Mononuclear cell (primary cell): ENCODE results near the gene TFAP2B. TPM values are rescaled to one million over a fixed set of nuclear protein-coding genes. Genes with fewer than 3 reads are reported as not detected.

Experiments
- H3K27me3 ChIP-seq: 2 replicates; pipeline ENCODE4 v1.6.0; 2011; ENCODE audit warnings: low read length, control low read depth; ENCODE audit not compliant: insufficient read depth
- H3K4me1 ChIP-seq: 2 replicates; pipeline ENCODE4 v1.5.1; 2011; ENCODE audit warnings: mild to moderate bottlenecking, low read length, control low read depth; ENCODE audit not compliant: insufficient read depth
- H3K4me3 ChIP-seq: 2 replicates; pipeline ENCODE4 v1.5.1; 2011; ENCODE audit warnings: mild to moderate bottlenecking, low read length, moderate library complexity
- H3K9me3 ChIP-seq: 2 replicates; pipeline ENCODE4 v1.5.1; 2011; ENCODE audit warnings: low read depth, mild to moderate bottlenecking, control low read depth, low read length
- total RNA-seq: library from RNA; depleted of rRNA; stranded (reverse); fragments of >200 nt; gene quantifications from one replicate; pipeline ENCODE4 v1.2.3, GENCODE V29; 2012

The TFAP2B gene
- total RNA-seq, 1 donor: not detected

DNA sequence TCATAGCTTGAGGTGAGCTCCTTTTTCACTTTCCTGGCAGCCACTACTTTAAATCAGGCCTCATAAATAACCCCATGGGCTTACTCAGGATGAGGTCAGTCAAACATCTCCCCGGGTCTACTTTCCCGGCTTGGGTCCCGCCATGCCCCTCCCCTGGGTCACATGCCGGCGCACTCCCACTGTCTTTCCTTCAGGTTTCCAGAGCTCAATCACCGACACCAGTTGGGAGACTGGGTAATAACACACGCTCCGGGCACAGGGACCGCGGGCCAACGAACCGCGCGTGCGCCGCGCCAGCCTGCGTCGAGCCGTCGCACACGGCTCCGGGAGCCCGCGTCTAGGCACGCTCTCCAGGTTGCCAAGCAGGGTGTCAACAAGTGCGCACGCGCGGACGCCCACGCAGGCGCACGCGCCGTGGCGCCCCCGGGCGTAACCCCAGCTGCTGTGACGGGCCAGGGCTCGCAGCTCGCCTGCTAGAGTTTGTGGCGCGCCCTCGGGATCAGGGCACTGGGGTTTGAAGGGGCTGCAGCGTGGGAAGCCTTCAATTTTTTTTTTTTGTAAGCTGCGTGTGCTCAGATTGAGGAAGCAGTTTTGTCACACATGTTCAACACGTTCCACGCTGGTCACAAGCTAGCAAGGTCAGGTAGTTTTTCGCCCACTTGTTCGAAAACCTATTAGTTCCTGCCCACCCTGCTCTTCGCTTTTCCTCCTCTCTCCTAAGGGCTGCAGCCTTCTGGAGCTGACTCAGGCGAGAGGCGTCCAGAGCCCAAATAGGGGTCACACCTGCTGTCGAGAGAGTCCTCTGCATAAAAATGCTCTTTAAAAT is 31.8 kb downstream of the TFAP2B start:
- no peaks in the 10 kb centered on the region for H3K4me1 ChIP-seq
- H3K27me3 ChIP-seq: peaks cover 72% of the 10 kb centered on the region
- H3K9me3 ChIP-seq: no peaks in the 10 kb centered on the region
- H3K4me3 ChIP-seq: no peak overlapping the region

DNA sequence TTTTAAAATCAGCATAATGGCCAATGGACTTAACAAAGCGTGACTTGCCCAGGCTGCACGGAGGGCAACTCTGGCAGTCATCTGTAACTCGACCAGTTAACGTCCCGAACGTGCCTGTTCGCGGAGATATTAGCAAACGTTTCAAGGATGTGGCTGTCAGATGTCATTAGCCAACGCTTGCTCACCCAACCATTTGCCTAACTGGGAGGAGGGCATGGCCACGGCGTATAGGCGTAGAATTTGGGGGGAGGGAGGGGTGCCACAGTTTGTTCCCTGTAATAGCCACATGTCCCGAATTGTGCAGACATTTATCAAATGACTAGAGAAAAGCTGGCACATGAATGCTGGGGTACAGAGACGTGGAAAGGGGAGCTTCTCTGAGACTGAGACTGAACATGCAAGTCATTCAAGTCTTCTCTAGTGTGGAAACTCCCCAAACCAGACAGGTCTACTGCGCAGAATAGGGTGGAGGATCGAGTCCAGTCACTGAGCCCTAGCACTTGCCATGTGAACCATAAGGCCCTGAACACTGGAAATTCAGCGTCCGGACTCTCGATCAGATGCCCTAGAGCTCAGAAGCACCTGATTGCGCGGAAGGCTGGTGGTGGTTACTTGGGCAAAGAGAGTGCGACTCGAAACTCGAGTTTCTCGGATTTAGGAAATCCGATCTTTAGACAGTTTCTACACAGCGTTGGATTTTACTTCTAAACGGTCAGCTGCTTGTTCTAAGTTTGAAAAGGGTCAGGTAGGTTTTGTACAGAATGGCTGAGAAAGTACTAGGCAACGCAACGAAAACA is 32.6 kb downstream of the TFAP2B start:
- Histone ChIP-seq H3K4me3 (no peak overlapping the region), H3K27me3 (peaks cover 63% of the 10 kb centered on the region), H3K9me3 (no peaks in the 10 kb centered on the region)

DNA sequence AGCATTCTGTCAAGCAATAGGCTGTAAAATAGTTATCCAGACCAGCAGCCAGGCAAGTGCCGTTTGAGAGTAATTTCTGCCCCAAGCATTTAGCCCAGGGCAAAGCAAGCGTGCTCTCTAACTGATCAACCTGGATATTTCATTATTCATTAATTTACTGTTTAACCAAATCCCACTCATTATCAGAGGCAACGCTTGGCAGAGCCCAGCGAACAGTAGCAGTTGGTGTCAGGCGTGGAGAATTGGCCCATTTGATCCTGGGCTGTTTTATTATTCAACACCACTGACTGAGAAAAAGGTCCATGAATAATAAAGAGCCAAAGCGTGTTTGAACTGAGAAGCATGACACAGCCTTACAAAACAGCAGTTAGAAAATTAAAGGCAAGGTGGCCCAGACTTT is 35.3 kb downstream of the TFAP2B start:
- peaks cover 37% of the 10 kb centered on the region for H3K27me3 ChIP-seq
- no peak overlapping the region for H3K4me3 ChIP-seq
- no peaks in the 10 kb centered on the region for H3K9me3 ChIP-seq
- no peaks in the 10 kb centered on the region for H3K4me1 ChIP-seq

More for the DNA sequence above, 32.6 kb downstream of the TFAP2B start:
- H3K4me1 ChIP-seq: no peaks in the 10 kb centered on the region

DNA sequence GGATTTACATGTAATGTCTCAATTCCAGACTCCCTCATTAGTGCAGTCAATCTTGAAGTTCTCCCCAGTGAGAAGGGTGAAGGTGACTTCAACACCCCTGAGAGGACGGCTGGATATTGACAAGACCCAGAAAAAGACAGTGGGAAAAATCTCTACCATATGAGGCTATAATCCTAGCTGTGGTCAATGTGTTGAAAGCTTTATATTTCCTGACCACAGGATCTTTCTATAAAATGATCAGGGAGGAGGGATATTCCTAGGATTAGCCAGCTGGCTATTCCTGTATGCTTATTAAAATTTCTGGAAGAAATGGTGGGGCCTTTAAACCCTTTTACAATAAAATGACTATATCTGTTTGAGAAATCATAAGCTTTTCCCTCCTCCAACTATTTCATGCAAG is 43.0 kb downstream of the TFAP2B start:
- H3K27me3 ChIP-seq: no peaks in the 10 kb centered on the region
- no peaks in the 10 kb centered on the region for H3K9me3 ChIP-seq
- H3K4me1 ChIP-seq: no peaks in the 10 kb centered on the region
- H3K4me3 ChIP-seq: no peak overlapping the region

DNA sequence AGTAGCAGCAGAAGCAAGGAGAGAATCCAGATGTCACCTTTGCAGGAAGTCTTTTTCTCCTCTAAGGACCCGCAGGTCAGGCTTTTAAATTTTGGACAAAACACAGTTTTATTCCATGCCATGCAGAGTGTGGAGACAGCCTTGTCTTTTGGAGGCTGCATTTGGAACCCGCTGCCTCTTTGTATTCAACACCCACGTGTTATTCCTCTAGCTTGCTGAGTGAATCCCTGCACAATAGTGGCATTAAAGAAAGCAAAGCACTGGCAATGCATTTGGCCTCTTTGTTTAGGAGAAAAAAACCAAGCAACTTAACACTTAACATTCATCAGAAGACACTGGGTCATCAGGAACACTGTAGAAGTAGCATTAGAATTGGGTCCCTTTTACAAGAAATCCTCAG is 43.5 kb downstream of the TFAP2B start:
- Histone ChIP-seq H3K27me3 (no peaks in the 10 kb centered on the region), H3K9me3 (no peaks in the 10 kb centered on the region), H3K4me3 (no peak overlapping the region), H3K4me1 (no peaks in the 10 kb centered on the region)

DNA sequence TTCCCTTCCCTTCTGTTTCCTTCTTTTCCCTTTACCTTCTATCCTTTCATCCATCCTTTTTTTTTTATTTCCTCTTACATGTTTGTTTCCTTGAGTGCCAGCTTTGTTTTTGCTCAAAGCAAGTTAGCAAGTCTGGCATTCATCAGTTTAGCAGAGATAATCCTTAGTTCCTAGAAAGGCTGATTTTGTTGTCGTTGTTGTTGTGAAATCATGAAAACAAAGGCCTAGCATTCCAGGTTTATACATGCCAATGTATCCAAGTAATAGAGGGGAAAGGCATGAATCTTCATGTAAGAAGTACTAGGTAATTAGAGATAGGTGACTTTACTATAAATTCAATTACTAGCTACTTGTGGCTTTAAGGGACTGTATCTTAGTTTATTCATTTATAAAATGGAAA is 45.9 kb downstream of the TFAP2B start:
- no peak overlapping the region for H3K4me3 ChIP-seq
- H3K4me1 ChIP-seq: no peaks in the 10 kb centered on the region
- no peaks in the 10 kb centered on the region for H3K27me3 ChIP-seq
- H3K9me3 ChIP-seq: no peaks in the 10 kb centered on the region

DNA sequence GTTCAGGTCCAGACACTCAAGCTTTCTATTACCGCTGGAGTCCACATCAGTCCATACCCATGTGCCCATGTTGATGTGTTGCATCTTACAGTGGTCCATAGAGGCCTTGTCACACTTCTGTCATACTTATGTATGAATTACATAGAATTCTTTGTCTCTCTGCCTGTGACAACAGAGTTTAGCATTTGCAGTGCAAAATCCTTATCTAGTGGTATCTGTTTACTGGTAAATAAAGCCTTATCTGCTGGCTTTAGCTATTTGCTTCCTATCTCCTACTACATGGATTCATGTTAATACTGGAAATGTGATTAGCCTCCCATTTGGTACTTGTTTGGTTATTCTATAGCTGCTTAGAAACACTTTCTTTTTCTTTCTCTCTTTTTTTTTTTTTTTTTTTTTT is 49.8 kb downstream of the TFAP2B start:
- Histone ChIP-seq H3K4me1 (no peaks in the 10 kb centered on the region), H3K27me3 (no peaks in the 10 kb centered on the region), H3K4me3 (no peak overlapping the region), H3K9me3 (no peaks in the 10 kb centered on the region)

DNA sequence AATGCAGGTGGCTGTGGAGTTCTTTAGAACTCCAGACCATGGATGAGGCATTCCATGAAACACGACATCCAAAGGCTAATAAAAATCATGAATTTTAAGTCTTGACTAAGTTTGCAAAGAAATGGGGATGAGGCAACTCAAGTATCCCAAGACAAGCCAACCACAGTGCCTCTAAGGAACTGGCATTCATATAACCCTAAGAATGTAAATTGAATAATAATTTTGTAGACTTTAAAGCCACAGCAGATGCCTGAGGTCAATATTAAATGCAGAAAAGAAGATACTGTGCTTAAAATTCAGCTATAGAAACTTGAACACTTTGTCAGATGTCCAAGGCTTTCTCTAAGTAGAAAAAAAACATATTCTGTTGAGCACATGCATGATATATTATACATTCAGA is 54.5 kb downstream of the TFAP2B start:
- Histone ChIP-seq H3K9me3 (no peaks in the 10 kb centered on the region), H3K4me1 (no peaks in the 10 kb centered on the region), H3K27me3 (no peaks in the 10 kb centered on the region), H3K4me3 (no peak overlapping the region)

DNA sequence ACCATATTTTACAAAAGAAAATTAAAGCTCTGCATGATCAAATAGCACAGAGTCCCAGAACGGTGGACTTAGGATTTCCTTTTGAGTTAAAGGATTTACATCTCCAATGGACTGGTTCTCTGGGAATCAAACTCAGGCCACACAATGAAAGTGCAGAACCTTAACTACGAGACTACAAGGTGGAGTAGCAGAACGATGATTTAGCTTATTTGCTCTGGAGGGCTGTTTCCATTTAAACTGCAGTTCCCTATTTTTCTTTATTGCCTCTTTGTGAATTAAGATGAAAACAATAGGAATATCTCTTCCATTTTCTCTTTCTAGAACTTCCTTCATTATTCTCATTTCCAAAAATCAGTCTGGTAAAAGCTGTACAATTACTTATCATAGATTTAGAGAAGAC is 65.7 kb downstream of the TFAP2B start:
- Histone ChIP-seq H3K4me3 (no peak overlapping the region), H3K4me1 (no peaks in the 10 kb centered on the region), H3K9me3 (no peaks in the 10 kb centered on the region)

DNA sequence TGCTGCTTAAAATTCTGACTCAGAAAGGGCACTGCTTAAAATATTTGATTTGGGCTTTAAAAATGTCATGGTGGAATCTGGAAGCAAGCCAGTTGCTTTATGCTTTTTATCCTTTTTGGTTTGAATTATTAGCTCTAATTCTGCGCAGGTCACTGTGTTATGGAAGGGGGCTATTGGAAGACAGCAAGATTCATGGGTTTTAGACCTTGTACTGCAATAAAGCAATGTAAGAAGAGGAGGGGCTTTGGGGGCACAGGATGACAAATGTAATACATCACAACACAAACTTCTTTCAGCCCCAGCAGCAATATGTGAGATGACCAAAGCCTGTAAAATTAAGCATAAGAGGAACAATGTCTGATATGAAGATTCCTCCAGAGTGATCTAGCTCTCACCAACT is 68.4 kb downstream of the TFAP2B start:
- no peak overlapping the region for H3K4me3 ChIP-seq
- no peaks in the 10 kb centered on the region for H3K27me3 ChIP-seq
- H3K4me1 ChIP-seq: no peaks in the 10 kb centered on the region
- no peaks in the 10 kb centered on the region for H3K9me3 ChIP-seq

More for the DNA sequence above, 65.7 kb downstream of the TFAP2B start:
- H3K27me3 ChIP-seq: no peaks in the 10 kb centered on the region

DNA sequence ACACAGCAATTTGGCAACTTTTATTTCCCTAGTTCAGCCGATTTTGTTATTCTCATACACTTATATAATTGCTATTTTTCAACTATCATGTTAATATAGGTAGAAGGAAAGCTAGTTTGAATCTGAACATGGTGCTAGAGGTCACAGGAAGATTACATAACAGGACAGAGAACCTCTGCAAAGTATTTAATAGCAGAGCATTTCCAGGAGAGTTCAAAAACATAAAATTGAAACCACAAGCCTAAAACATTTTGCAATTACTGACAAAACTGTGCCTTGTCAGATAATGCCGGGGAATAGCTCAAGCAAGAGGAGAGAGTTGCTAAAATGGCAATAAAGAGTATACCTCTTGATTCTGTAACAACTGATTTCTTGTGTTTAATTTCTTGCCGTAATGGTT is 70.8 kb downstream of the TFAP2B start:
- no peaks in the 10 kb centered on the region for H3K9me3 ChIP-seq
- H3K4me1 ChIP-seq: no peaks in the 10 kb centered on the region
- no peaks in the 10 kb centered on the region for H3K27me3 ChIP-seq
- no peak overlapping the region for H3K4me3 ChIP-seq

DNA sequence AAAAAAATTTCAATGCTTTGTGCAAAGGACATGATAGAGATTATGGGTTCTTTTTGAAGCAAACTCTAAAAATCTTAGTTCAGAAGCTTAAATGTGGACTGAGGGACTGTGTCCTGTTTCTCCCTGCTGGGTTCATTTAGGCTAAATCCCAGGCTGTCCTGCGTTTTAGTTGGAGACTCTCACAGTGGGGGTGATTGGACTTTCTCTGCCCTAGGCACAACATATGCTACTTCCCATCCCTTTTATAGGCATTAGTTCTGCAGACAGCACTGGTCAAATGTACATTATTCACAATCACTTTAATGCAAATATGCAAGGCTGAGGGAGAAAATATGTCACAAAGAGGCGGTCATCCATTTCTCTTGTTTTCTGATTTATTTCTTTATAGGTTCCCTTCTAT is 71.3 kb downstream of the TFAP2B start:
- Histone ChIP-seq H3K27me3 (no peaks in the 10 kb centered on the region), H3K4me3 (no peak overlapping the region), H3K4me1 (no peaks in the 10 kb centered on the region), H3K9me3 (no peaks in the 10 kb centered on the region)

DNA sequence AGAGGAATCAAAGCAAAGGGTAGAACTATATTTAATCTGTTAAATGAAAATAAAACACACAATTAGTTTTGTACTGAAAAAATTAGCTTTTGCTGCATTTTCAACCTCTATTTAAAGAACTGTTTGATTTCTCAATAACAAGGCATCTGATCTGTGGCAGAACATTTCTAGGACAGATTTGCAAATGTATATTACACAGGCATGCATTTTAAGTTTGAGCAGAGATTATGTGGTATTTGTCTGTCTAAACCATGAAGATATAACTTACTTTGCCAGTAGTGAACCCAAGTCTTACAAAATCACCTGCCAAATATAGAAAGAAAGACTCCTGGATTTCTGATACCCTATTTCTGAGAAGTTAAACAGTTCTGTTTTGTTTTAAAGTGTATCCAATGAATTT is 71.9 kb downstream of the TFAP2B start:
- Histone ChIP-seq H3K9me3 (no peaks in the 10 kb centered on the region), H3K4me3 (no peak overlapping the region), H3K4me1 (no peaks in the 10 kb centered on the region), H3K27me3 (no peaks in the 10 kb centered on the region)

DNA sequence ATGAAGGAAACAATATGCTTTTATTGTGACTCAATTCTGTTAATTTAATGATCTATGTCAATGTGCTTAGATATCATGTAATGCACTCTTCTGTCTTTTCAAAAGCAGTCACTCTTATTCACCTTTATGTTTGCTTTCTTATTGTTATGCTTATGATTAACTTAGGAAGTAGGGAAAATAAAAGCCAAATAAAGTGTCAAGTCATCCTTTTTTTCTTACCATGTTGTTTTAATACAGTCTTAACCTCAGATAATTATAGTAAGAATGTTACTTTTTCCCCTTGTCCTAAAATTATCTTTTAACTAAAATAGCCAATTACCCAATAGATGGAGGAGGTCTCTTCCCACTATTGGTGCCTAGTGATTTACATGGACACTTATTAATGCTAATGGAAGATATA is 72.6 kb downstream of the TFAP2B start:
- Histone ChIP-seq H3K9me3 (no peaks in the 10 kb centered on the region), H3K4me3 (no peak overlapping the region), H3K27me3 (no peaks in the 10 kb centered on the region), H3K4me1 (no peaks in the 10 kb centered on the region)
